Measurements from ENCODE around the gene LONP2.

DNA sequence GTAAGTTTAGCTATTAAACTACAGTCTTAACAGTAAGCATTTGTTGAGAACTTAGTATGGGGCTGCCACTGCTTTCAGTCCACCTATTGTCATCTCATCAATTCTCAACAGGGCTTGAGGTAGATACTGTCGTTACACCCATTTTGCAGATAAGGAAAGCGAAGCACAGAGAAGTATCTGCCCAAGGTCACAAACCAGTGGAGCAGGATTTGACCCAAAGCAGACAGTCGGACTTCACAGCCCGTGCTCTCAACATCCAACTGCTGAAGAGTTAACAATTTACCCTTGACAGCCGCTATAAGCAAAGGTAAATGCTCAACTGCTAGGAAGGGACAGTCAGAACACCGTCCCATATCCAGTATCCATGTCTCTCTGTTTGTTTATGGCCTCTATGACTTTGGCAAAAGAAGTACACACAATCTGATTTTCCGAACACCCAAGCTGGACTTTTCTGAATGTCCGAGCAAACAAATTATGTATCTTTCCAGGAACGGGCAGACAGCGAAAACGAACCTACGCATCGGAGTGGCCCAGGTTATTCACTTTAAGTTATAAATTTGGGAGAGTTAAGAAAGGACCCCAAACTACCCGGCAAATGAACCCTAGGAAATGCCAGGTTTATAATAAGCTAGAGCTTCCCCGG, 139.9 kb downstream of the LONP2 start:
- TF ChIP-seq, protein P1, sequence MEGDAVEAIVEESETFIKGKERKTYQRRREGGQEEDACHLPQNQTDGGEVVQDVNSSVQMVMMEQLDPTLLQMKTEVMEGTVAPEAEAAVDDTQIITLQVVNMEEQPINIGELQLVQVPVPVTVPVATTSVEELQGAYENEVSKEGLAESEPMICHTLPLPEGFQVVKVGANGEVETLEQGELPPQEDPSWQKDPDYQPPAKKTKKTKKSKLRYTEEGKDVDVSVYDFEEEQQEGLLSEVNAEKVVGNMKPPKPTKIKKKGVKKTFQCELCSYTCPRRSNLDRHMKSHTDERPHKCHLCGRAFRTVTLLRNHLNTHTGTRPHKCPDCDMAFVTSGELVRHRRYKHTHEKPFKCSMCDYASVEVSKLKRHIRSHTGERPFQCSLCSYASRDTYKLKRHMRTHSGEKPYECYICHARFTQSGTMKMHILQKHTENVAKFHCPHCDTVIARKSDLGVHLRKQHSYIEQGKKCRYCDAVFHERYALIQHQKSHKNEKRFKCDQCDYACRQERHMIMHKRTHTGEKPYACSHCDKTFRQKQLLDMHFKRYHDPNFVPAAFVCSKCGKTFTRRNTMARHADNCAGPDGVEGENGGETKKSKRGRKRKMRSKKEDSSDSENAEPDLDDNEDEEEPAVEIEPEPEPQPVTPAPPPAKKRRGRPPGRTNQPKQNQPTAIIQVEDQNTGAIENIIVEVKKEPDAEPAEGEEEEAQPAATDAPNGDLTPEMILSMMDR (IDR thresholded peaks at IDR 0.05): no peak
- no peak for TF ChIP-seq POLR2A (IDR thresholded peaks at IDR 0.05)
